HG03521 (cell line): ENCODE results near the gene EPSTI1.
A peak's percentile ranks its signal among the peaks of the same experiment; 100 is the strongest.
"Not testable (repeated sequence)": the region's sequence is repeated elsewhere in the genome, so short reads cannot be mapped to it uniquely, and the experiment has no call there.

ENCODE experiments used
- ATAC-seq: cut with Tn5 transposase; IDR thresholded peaks from one replicate; pipeline ENCODE4 v1.9.1; 2021; ENCODE audit warnings: mild to moderate bottlenecking, moderate library complexity; ENCODE audit not compliant: unreplicated experiment

Gene EPSTI1

GRCh38 chr13:42894765-42895243 is 97.2 kb downstream of the EPSTI1 start:
- ATAC-seq = no peak

GRCh38 chr13:42893214-42893671 is 98.8 kb downstream of the EPSTI1 start:
- ATAC-seq = no peak

GRCh38 chr13:42892760-42893159 is 99.3 kb downstream of the EPSTI1 start:
- no peak for ATAC-seq

GRCh38 chr13:42891591-42891990 is 100.5 kb downstream of the EPSTI1 start:
- ATAC-seq = no peak

GRCh38 chr13:42885325-42885724 is 106.7 kb downstream of the EPSTI1 start:
- no peak for ATAC-seq

- no peak for ATAC-seq
Observed at GRCh38 chr13:42883771-42884467, 108.1 kb downstream of the EPSTI1 start.

- no peak for ATAC-seq
Observed at GRCh38 chr13:42883142-42883541, 108.9 kb downstream of the EPSTI1 start.

GRCh38 chr13:42880056-42880605 is 111.9 kb downstream of the EPSTI1 start:
- ATAC-seq = no peak

GRCh38 chr13:42878721-42879120 is 113.3 kb downstream of the EPSTI1 start:
- ATAC-seq = no peak

GRCh38 chr13:42876887-42877545 is 115.0 kb downstream of the EPSTI1 start:
- ATAC-seq = no peak

- peak; percentile 81 for ATAC-seq
Observed at GRCh38 chr13:42876270-42876714, 115.7 kb downstream of the EPSTI1 start.

- ATAC-seq = no peak
Observed at GRCh38 chr13:42875475-42876269, 116.4 kb downstream of the EPSTI1 start.

- no peak for ATAC-seq
Observed at GRCh38 chr13:42874221-42874620, 117.8 kb downstream of the EPSTI1 start.

- no peak for ATAC-seq
Observed at GRCh38 chr13:42873081-42873480, 119.0 kb downstream of the EPSTI1 start.

- no peak for ATAC-seq
Observed at GRCh38 chr13:42867232-42867631, 124.8 kb downstream of the EPSTI1 start.

- no peak for ATAC-seq
Observed at GRCh38 chr13:42865768-42866102, 126.3 kb downstream of the EPSTI1 start.

GRCh38 chr13:42864952-42865767 is 126.9 kb downstream of the EPSTI1 start:
- no peak for ATAC-seq

GRCh38 chr13:42862370-42862769 is 129.7 kb downstream of the EPSTI1 start:
- not testable (repeated sequence) for ATAC-seq

- ATAC-seq = no peak
Observed at GRCh38 chr13:42860485-42860884, 131.6 kb downstream of the EPSTI1 start.

GRCh38 chr13:42859760-42860159 is 132.3 kb downstream of the EPSTI1 start:
- ATAC-seq = no peak
